Measurements from ENCODE around the gene NPHS1. TPM values are rescaled to one million over a fixed set of nuclear protein-coding genes. Genes with fewer than 3 reads are reported as not detected.

NPHS1 gene
- total RNA-seq, 1 donor from 2014 or later, result 1.2 TPM

GRCh38 chr19:35791814-35792279 is 60.5 kb downstream of the NPHS1 start:
- DNase-seq (ENCODE audit: low spot score in 2 of 2) (no peak), FAIRE-seq (no peak)

GRCh38 chr19:35790981-35791813 is 61.1 kb downstream of the NPHS1 start:
- no peak for DNase-seq (ENCODE audit: low spot score in 2 of 2)
- no peak for FAIRE-seq

DNA sequence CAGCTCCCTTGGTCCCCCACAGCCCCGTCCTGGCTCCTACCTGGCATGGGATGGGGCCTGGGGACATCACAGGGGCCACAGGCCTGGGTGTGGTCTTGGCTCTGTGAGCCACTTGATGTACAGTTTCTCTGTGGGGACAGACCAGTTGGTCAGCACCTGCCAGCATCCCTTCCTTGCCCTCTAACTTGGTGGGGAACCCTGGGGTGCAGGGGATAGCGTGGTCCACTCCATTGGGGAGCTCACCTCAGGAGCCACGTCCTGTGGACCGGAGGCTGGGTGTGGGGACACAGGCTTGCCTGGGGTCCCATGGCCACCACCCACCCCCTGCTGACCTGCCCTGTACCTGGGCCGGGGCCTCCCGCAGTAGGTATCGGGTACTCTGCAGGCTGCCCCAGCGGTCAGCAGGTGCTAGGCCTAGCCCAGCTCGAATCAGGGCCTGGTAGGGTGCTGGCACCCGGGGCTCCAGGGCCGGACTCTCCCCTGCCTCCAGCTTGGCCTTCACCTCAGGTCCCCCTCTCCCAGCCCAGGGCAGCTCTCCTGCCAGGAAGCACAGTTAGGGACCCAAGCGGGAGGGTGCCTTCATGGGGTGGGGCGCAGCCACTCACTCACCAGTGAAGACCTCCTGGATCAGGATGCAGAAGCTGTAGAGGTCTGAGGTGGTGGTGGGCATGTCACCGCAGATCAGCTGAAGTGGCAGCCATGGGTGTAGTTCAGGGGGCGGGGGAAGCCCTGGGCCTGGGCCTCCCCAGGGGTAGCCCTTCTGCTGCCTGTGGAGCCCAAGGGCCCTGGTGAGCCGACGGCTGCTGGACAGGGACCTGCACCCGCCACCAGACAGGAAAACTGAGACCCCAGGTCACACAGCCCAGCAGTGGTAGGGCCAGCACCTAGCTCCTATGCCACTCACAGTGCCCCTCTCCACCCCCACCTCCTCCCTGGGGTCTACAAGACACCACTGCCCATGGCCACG is 62.0 kb downstream of the NPHS1 start:
- no peak for FAIRE-seq

DNA sequence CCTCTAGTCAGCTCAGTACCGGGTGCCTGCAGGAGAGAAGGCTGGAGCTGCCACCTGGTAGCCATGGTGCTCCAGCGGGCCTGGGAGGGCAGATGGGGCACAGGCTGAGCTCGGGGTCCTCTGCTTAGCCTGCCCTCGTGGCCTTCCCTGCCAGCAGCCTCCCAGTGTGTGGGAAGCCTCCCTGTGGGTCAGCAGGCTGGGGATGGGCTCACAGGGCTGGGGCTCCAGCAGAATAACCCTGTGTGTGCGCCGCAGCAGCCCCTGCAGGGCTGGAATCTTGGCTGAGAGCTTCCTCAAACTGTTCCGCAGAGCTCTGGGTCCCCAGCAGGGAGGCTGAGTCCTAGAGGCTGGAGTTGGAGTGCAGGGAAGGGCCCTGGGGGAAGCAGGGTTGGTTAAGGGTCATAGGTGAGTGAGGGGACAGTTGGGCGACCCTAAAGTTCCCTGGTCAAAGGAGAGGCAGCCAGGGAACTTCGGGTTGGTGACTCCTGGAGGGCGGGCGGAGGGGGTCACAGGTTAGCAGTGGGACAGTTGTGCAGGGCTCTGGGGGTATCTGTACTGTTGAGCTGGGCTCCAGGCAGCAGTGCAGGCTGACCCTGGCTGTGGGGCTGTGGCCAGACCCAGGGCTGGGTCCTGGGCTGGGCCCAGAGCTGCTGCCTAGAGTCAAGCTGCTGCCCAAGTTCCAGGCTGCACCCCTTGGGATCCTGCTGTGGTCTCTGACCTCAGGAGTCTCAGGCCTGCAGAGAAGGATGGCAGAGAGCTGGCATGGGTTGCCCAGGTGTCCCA is 62.9 kb downstream of the NPHS1 start:
- FAIRE-seq, result no peak
- DNase-seq (ENCODE audit: low spot score in 2 of 2), result no peak

More for the DNA sequence above, 62.0 kb downstream of the NPHS1 start:
- DNase-seq (ENCODE audit: low spot score in 2 of 2), result no peak

DNA sequence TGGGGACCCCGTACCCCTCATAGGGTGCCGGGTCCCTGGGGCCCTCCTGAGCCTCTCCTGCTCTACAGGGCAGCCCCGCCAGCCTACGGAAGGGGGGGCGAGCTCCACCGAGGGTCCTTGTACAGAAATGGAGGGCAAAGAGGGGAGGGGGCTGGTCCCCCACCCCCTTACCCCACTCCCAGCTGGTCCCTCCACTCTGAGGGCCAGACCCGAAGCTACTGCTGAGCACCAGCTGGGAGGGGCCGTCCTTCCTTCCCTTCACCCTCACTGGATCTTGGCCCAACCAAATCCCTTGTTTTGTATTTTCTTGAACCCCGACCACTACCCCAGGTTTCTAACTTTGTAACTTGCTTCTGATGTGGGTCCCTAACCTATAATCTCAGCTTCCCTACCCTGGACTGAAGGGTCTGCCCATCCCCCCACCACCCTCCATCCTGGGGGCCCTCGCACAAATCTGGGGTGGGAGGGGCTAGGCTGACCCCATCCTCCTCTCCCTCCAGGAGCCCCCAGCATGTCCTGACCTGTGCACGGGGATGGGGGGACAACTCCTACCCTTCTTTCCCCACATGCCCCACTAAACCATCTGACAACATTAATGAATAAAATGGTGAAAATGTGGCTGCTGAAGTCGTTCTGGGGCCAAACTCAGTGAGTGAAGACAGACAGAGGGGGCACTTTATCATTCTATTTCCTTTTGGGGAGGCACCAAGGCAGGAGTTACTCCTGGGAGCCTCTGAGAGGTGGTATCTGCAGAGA is 63.9 kb downstream of the NPHS1 start:
- DNase-seq (ENCODE audit: low spot score in 2 of 2) (no peak), FAIRE-seq (no peak)

DNA sequence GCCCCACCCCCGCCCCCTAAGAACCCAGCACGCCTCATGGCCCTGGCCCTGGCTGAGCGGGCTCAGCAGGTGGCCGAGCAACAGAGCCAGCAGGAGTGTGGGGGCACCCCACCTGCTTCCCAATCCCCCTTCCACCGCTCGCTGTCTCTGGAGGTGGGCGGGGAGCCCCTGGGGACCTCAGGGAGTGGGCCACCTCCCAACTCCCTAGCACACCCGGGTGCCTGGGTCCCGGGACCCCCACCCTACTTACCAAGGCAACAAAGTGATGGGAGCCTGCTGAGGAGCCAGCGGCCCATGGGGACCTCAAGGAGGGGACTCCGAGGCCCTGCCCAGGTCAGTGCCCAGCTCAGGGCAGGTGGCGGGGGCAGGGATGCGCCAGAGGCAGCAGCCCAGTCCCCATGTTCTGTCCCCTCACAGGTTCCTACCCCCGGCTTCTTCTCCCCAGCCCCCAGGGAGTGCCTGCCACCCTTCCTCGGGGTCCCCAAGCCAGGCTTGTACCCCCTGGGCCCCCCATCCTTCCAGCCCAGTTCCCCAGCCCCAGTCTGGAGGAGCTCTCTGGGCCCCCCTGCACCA is 65.0 kb downstream of the NPHS1 start:
- FAIRE-seq, result no peak

DNA sequence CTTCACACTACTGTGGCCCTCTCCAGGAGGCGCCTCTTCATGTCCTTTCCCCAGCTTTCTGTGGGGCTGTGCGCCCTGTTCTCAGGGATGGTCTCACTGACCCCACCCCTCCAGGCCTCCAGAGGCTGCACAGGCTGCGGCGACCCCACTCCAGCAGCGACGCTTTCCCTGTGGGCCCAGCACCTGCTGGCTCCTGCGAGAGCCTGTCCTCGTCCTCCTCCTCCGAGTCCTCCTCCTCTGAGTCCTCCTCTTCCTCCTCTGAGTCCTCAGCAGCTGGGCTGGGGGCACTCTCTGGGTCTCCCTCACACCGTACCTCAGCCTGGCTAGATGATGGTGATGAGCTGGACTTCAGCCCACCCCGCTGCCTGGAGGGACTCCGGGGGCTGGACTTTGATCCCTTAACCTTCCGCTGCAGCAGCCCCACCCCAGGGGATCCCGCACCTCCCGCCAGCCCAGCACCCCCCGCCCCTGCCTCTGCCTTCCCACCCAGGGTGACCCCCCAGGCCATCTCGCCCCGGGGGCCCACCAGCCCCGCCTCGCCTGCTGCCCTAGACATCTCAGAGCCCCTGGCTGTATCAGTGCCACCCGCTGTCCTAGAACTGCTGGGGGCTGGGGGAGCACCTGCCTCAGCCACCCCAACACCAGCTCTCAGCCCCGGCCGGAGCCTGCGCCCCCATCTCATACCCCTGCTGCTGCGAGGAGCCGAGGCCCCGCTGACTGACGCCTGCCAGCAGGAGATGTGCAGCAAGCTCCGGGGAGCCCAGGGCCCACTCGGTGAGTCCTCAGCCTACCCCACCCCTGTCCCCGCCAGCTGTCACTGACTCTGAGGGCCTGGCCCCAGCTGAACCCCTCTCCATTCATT is 65.8 kb downstream of the NPHS1 start:
- no peak for DNase-seq (ENCODE audit: low spot score in 2 of 2)
- FAIRE-seq, result no peak

More for the DNA sequence above, 65.0 kb downstream of the NPHS1 start:
- DNase-seq (ENCODE audit: low spot score in 2 of 2), result no peak

DNA sequence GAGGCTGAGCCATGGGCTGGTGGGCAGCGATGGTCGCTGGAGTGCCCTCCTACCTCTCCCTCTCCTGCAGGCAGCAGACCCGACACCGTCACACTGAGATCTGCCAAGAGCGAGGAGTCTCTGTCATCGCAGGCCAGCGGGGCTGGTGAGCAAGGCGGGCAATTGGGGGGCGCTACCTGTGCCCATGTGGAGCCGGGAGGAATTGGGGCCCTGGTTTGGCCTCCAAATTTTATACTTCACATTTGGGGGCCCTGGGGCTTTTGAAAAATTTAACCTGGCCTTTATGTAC is 67.0 kb downstream of the NPHS1 start:
- no peak for FAIRE-seq
- DNase-seq (ENCODE audit: low spot score in 2 of 2), result no peak

- FAIRE-seq, result no peak
Observed at GRCh38 chr19:35784503-35785338, 67.6 kb downstream of the NPHS1 start.

DNA sequence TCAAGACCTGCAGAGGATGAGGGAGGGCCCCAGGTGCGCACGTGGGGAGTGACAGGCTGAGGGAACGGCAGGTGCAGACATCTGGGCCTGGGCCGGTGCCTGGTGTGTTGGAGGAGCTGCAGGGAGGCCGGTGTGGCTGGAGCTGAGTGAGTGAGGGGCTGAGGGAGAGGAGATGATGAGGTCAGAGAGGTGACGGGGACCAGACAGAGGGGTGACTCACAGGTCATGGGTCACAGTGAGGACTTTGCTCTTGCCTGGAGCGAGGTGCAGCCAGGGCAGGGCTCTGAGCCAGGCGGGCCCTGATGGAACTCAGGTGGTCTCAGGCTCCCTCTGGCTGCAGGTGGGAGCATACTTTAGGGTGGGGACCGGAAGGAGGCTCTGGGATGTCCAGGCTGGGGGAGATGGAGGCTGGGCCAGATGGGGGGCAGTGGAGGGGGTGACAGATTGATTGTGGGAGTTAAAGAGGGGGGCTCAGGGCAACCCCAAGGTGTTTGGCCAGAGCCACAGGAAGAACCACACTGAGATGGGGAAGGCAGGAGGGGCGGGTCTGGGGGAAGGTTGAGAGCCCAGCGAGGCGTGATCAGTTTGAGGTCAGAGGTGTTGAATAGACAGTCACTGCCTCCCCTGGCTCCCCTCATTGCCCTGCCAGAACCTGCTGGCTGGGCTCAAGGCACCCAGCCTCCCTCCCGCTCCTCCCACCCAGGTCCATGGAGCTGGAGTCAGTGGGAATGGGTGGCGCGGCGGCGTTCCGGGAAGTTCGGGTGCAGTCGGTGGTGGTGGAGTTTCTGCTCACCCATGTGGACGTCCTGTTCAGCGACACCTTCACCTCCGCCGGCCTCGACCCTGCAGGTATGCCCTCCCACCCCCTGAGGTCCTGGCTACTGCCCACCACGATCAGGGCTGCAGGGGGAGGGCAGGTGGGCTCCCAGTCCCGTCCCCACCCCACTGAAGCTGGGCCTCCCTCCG is 68.6 kb downstream of the NPHS1 start:
- FAIRE-seq, result no peak
- no peak for DNase-seq (ENCODE audit: low spot score in 2 of 2)

More at GRCh38 chr19:35784503-35785338, 67.6 kb downstream of the NPHS1 start:
- no peak for DNase-seq (ENCODE audit: low spot score in 2 of 2)

GRCh38 chr19:35782589-35782988 is 69.7 kb downstream of the NPHS1 start:
- FAIRE-seq (no peak), DNase-seq (ENCODE audit: low spot score in 2 of 2) (no peak)

GRCh38 chr19:35781650-35782049 is 70.7 kb downstream of the NPHS1 start:
- no peak for FAIRE-seq
- DNase-seq (ENCODE audit: low spot score in 2 of 2), result no peak

GRCh38 chr19:35780717-35781116 is 71.6 kb downstream of the NPHS1 start:
- FAIRE-seq, result no peak
- no peak for DNase-seq (ENCODE audit: low spot score in 2 of 2)

- FAIRE-seq (no peak), DNase-seq (ENCODE audit: low spot score in 2 of 2) (no peak)
Observed at GRCh38 chr19:35780058-35780457, 72.2 kb downstream of the NPHS1 start.

DNA sequence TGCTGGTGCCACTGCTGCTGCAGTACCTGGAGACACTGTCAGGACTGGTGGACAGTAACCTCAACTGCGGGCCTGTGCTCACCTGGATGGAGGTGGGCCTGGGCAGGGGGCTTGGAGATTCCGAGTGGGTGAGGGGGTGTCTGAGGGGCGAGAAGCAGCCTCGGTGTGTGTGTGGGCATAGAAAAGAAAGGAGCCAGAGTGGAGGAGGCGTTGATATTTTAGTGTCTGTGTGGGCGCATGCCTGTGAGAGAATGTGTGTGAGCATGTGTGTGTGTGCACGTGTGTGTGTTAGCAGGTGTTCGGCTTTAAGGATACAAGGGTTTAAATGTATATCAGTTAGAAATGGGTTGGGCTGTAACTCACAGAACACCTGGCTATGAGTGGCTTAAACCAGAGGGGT is 73.3 kb downstream of the NPHS1 start:
- FAIRE-seq, result no peak
- DNase-seq (ENCODE audit: low spot score in 2 of 2), result no peak

DNA sequence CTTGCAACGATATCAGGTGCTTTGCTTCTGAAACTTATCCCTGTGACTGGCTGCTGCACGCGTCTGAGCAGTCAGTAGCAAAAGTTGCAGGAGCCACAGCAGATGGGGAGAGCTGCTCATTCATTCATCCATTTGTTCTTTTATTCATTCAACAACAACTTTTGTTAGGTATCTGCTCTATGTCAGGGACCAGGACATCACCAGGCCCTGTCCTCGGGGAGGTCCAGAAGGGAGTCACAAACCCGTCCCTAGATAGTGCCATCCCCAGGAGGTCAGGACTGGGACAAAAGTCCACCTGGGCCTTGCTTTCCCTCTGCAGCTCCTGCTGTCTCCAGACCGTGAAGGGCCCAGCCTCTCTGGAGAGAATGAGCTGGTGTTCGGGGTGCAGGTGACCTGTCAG is 74.3 kb downstream of the NPHS1 start:
- FAIRE-seq (no peak), DNase-seq (ENCODE audit: low spot score in 2 of 2) (no peak)

Data from frontal cortex (tissue), 4 donors.